ENCODE measurements around the gene HDLBP.

Gene HDLBP

GRCh38 chr2:241202681-241203080 lies 112.8 kb downstream of the HDLBP start:
- TF ChIP-seq, protein P1, sequence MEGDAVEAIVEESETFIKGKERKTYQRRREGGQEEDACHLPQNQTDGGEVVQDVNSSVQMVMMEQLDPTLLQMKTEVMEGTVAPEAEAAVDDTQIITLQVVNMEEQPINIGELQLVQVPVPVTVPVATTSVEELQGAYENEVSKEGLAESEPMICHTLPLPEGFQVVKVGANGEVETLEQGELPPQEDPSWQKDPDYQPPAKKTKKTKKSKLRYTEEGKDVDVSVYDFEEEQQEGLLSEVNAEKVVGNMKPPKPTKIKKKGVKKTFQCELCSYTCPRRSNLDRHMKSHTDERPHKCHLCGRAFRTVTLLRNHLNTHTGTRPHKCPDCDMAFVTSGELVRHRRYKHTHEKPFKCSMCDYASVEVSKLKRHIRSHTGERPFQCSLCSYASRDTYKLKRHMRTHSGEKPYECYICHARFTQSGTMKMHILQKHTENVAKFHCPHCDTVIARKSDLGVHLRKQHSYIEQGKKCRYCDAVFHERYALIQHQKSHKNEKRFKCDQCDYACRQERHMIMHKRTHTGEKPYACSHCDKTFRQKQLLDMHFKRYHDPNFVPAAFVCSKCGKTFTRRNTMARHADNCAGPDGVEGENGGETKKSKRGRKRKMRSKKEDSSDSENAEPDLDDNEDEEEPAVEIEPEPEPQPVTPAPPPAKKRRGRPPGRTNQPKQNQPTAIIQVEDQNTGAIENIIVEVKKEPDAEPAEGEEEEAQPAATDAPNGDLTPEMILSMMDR (conservative IDR thresholded peaks at IDR 0.05; ENCODE audit: low read length) = no peak
- H3K4me3 ChIP-seq (ENCODE audit: low read length) = no peak overlapping the region
- no peak for DNase-seq (ENCODE audit: low read depth)

DNA sequence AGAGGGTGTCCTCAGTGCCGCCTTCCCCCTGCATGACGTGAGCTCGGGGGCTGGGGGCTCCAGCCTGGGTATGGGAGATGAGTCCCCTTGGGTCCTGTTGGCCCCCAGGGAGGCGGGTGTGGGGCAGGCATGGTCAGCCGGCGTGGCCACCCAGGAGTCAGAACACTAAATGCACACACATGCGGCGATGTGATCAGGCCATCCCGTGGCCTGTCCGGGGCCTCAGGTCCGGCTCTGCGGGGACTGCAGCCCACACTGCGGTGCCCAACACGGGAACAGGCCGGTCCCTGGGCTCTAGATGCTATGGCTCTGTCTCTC lies 113.2 kb downstream of the HDLBP start:
- DNase-seq (ENCODE audit: low read depth) = no peak
- TF ChIP-seq, protein P1 (conservative IDR thresholded peaks at IDR 0.05; ENCODE audit: low read length) = no peak
- H3K4me3 ChIP-seq (ENCODE audit: low read length) = no peak overlapping the region

DNA sequence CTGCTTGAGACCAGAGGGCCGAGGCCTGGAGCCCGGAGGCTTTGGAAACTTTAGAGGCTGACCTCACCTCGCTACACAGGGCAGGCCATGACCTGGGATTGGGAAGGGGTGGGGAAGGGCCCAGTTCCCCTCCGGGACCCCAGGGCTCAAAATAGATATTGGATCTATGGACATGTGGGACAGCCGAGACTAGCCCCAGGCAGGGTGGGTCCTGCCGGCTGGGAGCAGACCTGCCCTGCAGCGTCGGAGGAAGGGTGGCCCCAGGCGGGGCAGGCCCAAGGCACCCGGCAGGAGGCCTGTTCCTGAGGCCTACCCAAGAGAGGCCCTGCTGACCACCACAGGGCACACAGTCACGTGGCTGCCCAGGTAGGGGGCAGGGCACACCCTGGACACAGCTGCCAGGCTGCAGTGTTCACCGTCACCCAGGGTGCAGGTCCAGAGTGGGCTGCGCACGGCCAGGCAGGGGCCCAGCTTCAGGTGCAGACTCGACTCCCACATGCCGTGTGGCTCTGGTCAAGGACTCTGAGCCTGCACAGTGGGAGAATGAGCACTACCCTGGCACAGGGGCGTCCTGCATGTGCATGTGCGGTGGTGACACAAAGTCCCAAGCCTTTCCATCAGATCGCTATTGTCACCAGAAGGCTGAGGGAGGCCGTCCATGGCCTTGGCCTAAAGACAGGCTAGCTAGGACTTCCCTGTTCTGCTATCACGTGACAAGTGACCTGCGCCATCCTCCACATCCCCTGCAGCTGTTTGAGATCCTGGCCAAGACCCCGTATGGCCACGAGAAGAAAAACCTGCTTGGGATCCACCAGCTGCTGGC lies 113.8 kb downstream of the HDLBP start:
- TF ChIP-seq, protein P1 (conservative IDR thresholded peaks at IDR 0.05; ENCODE audit: low read length) = no peak
- H3K4me3 ChIP-seq (ENCODE audit: low read length) = no peak overlapping the region
- DNase-seq (ENCODE audit: low read depth) = no peak

GRCh38 chr2:241200822-241201395 lies 114.6 kb downstream of the HDLBP start:
- TF ChIP-seq, protein P1 (conservative IDR thresholded peaks at IDR 0.05; ENCODE audit: low read length) = no peak
- no peak for DNase-seq (ENCODE audit: low read depth)
- H3K4me3 ChIP-seq (ENCODE audit: low read length) = no peak overlapping the region

- DNase-seq (ENCODE audit: low read depth) = no peak
- TF ChIP-seq, protein P1 (conservative IDR thresholded peaks at IDR 0.05; ENCODE audit: low read length) = no peak
Measured at GRCh38 chr2:241199897-241200821, 115.3 kb downstream of the HDLBP start.

DNA sequence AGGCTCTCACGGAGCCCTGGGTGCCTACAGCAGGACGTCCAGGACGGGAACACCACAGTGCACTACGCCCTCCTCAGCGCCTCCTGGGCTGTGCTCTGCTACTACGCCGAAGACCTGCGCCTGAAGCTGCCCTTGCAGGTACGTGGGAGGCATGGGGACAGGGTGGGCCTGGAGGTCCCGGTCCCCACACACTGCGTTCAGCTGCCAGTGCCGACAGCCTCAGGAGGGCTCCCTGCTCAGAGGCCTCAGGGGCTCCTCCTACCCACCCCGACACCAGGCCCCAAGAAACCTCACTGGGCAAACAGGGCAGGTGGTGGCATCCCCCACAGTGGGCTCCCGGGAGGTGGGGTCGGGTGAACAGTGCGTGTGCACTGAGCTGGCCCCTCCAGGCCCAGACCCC lies 116.2 kb downstream of the HDLBP start:
- no peak overlapping the region for H3K4me3 ChIP-seq (ENCODE audit: low read length)
- TF ChIP-seq, protein P1 (conservative IDR thresholded peaks at IDR 0.05; ENCODE audit: low read length) = no peak
- no peak for DNase-seq (ENCODE audit: low read depth)

More at GRCh38 chr2:241199897-241200821, 115.3 kb downstream of the HDLBP start:
- H3K4me3 ChIP-seq (ENCODE audit: low read length) = no peak overlapping the region

All from AG10803 (cell line).